GM18508 (cell line): Measurements from ENCODE around the gene TSPEAR.

Experiments used
- ATAC-seq: cut with Tn5 transposase; IDR thresholded peaks from one replicate; pipeline ENCODE4 v1.9.1; 2021; ENCODE audit warnings: moderate number of reproducible peaks; ENCODE audit not compliant: insufficient read depth, unreplicated experiment

TSPEAR gene

DNA sequence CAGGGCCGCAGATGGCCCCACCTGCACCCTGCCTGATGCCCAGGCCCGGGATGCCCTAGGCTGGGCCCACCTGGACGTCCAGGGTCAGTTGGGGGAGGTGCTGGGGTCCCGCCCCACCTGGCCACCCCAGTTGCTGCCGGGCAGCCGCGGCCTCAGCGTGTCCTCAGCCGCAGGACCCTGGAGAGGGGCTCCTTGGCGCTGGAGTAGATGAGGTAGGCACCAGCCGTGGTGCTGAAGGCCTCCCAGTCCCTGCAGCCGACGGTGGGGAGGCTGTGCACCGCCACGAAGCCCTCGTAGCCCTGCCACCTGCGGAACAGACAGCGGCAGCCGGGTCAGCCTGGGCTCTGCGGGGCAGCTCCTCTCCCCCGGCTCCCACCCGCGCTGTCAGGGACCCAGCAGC, 211.7 kb downstream of the TSPEAR start:
- no peak for ATAC-seq

DNA sequence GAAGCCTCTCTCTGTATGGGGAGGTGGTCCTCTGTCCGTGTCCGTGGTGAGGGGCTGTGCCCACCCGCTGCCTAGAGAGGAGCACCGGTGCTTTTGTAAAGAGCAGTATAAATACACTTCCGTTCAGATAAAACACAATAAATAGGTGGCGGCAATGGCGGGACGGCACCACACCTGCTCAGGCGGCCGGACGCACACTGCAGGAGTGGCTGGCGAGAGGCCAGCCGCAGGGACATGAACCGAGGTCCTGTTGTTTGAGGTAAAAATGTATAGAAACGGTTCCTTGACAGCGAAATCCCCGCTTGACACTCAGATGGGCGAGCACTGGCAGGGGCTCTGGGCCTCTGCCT, 212.2 kb downstream of the TSPEAR start:
- no peak for ATAC-seq

DNA sequence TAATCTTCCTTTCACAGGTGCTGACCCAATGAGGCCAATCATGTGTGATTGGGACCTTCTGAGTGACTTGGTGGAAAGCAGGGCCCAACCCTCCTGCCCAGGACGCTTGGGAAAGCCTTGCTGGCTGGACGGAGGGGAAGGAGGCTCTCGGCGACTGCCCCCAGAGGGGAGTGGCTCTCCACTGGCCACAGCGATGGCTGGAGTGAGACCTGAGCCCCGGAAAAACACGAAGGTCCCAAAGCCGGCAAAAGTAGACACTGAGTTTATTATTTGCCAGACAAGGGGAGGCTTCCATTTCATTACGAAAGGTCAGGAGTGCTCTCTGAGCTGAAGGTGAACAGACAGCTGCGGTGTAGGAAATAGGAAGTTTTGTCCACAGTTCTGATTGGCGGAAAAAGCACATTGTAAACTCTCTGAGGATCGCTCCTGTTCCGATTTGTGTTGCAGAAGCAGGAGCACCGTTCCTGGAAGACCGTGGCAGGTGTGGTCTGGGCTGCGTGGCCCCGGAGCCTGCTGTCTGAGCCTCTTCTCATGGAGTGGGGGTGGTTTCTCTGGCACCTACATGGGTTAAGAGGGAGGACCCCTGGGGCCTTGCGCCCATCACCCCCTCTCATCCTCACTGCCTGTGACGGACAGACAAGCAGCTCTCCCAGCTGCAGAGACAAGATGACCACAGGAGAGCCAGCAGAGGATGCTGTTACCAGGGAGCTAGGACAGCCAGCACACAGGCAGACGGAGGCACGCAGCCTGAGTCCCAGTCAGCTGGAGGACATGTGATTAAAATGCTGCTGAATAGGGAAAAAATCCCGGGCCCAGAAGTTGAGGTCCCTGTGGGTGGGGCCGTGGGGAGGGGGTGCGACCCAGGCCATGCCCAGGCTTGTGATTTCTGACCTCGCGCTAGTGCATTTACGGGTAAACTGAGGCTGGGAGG, 212.8 kb downstream of the TSPEAR start:
- no peak for ATAC-seq

DNA sequence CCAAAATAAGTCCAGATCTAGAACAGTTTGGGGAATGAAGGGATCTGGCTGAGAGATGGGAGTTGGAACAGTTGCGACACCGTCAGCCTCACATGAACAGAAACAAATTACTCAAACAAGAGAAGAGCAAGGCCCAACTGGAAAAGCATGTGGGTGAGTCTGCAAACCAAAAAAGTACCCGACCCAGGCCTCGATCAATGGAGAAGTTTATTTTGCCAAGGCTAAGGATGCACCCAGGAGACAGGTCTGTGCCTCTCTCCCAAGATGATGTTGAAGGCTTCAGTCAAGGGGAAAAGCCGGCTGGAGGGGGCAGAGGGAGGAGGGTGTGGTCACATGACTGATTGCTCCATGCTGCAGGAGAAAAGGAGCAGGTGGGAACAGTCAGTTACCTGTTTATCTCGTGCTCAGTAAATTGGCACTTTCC, 213.7 kb downstream of the TSPEAR start:
- ATAC-seq = no peak

DNA sequence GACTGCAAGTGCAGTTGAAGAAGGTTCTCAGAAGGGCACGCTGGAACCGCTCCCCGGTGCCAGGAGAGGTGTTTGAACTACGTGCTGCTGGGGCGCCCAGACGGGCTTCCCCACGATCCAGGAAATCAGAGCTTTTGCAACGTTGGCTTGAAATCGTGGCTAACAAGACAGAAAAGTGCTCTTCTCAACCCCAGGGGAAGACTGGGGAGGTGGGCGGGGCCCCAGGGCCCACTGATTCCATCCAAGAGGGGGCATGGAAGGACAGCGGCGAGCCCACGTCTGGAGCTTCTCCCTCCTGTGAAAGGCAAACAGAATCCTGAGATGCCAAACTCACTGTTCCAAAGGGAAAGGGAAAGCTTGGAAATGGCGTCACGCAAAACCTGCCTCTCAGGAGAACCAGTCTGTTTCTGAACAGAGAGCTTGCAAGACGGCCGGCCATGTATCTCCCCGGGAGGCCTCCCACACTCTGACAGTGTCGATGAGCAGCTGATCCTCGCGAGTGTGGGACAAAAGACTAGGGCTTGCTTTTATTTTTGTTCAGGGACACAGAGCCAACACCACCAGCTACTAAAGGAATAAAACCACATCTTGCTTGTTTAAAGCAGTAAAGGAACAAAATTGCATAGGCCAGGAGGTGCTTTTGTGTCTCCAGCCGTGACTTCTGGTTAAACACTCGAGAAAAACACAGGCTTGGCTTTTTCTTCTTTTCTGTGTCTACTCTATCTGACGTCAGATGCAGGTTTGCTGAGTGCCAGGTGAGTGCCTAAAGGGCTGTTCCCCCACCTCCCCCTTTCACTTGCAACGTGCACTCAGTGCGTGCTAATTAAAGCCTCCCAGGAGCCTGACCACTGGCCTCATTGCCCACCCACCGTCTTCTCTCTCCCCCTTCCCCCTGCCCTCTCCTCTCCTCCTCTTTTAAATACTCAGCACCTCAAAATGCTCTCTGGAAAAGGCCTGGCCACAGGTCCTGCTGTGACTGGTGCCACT, 214.5 kb downstream of the TSPEAR start:
- ATAC-seq = no peak

DNA sequence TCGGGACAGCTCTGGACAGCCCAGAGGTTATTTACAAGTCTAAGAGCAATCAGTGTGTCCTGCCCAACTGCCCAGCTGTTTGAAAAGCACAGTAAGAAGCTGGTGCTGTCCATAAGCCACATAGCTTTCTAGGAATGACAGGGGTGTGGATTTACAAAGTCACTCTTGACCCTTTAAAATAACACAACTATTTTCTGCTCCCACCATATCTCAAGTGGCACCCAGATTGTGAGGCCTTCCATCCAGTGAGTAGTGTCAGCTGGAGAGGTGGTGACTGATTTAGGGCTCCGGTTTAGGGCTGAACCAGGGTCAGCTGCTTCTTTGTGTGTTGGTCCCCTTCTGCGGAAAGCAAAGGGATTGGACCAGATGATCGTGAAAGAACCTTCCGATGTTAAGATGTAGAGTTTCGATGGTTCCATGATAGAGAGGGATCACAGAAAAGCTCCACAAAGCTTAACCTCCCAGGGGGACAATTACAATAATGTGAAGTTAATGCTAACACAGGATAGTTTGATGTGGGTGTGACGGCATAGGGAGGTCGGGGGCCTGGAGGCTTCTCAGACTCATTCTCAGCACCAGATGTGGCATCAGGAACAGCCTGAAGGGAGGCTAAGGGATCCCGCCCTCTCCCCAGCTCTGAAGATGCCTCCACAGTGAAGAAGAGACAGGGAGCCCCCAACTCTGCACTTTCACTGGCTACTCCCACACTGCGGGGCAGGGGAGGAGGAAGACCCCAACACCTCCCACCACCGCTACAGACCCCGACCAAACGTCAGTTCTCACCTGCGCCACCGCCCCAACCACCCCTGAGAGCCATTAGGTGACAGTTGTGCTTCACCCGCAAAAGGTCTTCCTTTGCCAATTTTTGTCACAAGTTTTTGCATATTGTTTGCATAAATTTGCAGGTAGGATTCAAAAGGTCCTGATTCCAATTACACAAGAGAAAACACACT, 215.5 kb downstream of the TSPEAR start:
- ATAC-seq = no peak

DNA sequence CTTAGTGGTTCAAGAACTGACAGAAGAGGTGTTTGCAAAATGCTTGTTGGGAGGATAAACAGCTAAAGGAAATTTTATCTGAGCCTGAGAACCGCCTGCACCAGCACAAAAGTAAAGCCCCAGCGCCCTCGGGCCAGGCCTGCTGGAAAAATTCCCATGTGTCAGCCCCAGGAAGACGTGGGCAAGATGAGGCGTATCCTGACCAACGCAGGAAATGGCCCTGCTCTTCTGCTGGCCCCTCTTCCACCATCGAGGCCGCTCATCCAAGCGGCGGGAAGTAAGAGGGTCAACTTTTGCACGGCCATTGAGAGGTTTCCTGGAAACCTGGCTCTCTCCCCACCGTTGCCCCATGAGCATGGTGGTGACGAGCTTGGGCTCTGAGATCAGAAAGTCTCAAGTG, 216.4 kb downstream of the TSPEAR start:
- ATAC-seq = no peak

DNA sequence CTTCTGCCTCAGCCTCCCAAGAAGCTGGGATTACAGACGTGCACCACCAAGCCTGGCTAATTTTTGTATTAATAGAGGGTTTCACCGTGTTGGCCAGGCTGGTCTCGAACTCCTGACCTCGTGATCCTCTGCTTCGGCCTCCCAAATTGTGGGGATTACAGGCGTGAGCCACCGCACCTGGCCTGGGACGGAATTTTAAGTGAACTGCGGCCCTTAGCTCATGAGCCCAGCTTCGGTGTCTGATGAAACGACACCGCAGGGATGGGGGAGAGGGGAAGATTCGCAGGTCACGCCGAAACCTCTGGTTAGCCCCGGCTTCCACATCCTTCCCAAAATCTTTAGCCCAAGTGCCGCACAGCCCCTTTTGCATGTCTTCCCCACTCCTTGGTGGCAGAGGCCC, 217.0 kb downstream of the TSPEAR start:
- ATAC-seq = no peak

DNA sequence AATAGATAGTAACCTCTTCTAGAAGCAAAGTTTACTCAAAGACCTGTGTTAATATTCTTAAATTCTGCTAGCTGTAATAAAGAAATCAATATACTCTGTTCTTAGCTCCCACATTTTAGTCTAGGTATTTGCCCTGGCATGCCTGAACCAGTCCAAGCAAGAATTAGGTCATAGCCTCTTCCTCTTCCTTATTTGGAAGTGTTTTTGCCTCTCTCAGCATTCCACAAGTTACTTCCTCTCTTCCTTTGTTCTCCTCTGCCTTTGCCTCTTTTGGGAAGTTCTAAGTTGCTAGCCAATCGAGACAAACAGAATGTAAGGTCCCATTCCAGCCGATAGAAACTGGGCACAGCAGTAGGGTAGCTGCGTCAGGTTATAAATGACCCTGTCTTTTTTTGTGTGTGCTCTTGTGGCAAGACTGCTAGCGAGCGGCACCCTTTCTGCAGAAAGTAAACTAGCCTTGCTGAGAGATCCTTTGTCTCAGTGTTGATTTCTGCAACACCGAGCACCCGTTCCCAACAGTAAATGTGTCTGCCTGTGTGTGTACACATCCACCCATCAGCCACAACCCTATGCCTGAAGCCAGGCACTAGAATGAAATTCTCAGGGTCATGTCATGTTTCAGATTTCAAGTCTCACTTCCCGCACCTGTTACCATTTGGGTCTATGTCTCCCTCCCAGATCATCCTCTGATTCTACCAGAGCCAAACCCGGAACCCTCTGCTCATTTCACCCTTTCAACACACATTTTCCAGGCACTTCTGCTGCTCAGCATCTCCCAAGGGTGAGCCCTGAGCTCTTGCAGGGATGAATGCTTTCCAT, 218.6 kb downstream of the TSPEAR start:
- ATAC-seq = no peak

DNA sequence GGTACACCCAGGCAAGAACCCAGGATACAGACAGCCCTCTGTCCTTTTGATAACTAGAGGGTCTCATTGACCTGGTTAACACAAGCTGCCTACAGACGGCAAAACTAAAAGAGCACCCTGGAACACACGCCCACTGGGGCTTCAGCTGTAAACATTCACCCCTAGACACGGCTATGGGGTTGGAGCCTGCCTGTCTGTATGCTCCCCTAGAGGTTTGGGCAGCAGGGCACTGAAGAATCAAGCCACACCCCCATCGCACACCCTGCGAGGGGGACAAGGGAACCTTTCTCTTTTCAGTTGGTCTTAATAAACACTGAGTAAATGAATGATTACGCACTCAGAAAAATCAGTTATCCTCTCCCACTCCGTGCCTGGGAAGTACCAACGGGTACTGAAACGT, 220.6 kb downstream of the TSPEAR start:
- no peak for ATAC-seq

DNA sequence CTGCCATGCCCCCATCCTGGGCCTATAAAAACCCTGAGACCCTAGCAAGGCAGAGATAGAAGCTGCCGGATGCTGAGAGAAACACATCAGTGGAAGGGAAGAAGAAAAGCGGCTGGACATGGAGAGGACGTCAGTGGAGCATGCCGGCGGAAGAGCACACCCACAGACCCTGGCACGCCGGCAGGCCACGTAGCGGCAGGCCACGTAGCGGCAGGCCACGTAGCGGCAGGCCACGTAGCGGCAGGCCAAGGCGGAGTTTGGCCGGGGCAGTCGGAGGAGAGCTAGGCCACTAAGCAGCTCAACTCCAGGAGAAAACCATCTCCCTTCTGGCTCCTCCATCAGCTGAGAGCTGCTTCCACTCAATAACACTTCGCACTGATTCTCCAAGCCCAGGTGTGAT, 221.0 kb downstream of the TSPEAR start:
- no peak for ATAC-seq

DNA sequence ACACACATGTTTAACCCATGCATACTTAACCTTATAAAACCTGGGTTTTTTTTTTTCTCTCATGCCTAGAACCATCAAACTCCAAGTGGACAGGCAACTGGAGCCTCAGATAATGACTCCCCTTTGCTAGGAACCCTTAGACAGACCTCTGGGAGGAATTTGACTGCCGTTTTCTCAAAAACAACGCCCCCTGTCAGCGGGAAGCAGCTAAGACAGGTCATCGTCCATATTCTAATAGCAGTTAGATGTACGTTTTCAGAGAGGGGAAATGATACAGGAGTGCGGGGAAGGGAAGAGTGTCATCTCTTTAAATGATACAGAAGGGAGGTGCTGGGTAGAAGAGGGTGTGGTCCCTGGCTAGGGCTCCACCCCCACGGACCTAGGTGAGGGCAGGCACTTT, 221.4 kb downstream of the TSPEAR start:
- no peak for ATAC-seq

DNA sequence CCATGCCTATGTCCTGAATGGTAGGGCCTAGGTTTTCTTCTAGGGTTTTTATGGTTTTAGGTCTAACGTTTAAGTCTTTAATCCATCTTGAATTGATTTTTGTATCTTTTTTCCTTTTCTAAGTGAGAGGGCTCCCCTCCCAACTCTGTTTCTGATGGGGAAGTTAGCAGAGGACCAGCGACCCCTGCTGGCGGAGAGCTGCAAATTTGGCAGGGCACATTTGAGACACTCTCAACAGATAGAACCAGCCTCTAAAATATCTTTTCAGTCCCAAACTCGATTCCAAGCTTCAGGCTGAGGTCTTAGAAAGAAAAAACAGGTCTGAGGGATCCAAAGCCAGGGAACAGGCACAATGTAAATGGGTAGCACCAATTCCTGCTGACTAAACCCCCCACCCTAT, 223.5 kb downstream of the TSPEAR start:
- no peak for ATAC-seq

DNA sequence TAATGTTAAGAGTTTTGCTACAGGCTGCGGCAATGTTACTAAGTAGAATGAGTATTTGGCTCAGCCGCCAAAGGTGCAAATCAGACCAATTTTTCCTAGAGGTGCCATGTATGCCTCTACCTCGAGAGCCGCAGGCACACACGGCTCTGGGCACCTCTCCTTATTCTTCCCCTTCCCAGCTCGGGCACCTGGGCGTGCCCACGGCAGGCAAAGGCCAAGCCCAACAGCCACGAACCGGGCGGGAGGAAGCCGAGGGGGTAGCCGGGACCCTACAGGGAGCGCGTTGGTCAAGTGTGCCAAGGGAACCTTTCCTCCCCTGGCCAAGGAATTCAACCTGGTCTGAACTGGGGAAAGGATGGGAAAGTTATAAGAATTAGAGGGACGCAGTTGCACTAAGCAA, 225.1 kb downstream of the TSPEAR start:
- ATAC-seq = no peak

DNA sequence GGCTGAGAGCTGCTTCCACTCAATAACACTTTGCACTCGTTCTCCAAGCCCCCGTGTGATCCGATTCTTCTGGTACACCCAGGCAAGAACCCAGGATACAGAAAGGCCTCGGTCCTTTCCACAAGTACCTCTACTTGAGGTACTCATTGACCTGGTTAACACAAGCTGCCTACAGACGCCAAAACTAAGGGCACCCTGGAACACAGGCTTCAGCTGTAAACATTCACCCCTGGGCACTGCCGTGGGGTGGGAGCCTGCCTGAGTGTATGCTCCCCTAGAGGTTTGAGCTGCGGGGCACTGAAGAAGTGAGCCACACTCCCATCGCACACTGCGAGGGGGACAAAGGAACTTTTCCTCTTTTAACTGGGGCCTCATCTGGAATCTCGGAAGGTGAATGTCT, 225.6 kb downstream of the TSPEAR start:
- ATAC-seq = no peak

DNA sequence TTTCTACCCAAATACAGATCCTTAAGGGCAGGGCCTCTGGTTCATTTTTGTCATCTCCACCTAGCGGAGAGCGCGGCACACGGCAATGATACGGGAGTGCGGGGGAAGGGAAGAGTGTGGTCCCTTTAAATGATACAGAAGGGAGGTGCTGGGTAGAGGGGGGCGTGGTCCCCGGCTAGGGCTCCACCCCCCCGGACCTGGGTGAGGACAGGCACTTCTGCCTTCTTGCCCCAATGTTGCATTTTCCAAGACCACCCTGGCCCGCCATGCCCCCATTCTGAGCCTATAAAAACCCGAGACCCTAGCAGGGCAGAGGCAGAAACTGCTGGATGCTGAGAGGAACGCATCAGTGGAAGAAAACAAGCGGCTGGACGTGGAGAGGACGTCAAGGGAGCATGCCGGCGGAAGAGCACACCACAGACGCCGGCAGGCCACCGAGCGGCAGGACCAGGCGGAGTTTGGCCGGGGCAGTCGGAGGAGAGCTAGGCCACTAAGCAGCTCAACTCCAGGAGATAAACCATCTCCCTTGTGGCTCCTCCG, 226.0 kb downstream of the TSPEAR start:
- ATAC-seq = no peak

DNA sequence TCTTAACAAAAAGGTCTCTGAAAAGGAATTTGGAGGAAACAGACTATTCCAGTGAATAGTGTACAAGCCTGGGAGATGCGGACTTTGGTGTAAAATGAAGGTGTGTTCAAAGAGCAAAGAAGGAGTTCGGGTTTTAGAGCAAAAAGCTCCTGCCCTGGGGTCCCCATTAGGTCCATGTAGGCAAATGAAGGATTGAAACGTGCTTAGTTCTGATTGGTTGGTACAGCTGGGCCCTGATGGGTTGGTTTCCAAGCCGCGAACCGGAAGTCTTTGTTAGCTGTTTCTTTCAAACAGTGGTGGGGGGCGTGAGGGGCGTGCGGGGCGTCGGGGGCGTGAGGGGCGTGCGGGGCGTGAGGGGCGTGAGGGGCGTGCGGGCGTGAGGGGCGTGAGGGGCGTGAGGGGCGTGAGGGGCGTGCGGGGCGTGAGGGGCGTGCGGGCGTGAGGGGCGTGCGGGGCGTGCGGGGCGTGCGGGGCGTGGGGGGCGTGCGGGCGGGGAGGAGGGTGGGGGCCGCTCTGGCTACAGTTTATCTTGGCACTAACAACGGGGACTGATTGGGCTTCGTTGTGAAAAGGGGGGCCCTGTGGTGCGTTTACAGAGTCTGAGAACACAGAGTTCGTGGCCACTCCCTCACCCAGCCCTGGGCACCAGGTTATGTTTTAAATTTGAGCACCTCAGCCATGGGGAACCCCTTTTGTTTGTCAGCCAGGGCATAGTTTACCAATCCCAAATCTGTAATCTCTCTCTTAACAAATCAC, 226.7 kb downstream of the TSPEAR start:
- ATAC-seq = no peak
